A172 (cell line): ENCODE results near the gene ZBTB22. TPM values are rescaled to one million over a fixed set of nuclear protein-coding genes. Genes with fewer than 3 reads are reported as not detected.
"Not testable (repeated sequence)": the region's sequence is repeated elsewhere in the genome, so short reads cannot be mapped to it uniquely, and the experiment has no call there.

ENCODE experiments used
- DNase-seq: peaks from one replicate; pipeline ENCODE4 v3.0.0-alpha.2; 2015; ENCODE audit warnings: low spot score
- total RNA-seq: library from RNA; depleted of rRNA; stranded (reverse); fragments of >200 nt; shearing (Covaris generic); gene quantifications from 2 replicates; pipeline ENCODE4 v1.2.3, GENCODE V29; 2014; rRNA removed

ZBTB22 gene, protein sequence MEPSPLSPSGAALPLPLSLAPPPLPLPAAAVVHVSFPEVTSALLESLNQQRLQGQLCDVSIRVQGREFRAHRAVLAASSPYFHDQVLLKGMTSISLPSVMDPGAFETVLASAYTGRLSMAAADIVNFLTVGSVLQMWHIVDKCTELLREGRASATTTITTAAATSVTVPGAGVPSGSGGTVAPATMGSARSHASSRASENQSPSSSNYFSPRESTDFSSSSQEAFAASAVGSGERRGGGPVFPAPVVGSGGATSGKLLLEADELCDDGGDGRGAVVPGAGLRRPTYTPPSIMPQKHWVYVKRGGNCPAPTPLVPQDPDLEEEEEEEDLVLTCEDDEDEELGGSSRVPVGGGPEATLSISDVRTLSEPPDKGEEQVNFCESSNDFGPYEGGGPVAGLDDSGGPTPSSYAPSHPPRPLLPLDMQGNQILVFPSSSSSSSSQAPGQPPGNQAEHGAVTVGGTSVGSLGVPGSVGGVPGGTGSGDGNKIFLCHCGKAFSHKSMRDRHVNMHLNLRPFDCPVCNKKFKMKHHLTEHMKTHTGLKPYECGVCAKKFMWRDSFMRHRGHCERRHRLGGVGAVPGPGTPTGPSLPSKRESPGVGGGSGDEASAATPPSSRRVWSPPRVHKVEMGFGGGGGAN
- total RNA-seq = 7.6 and 8.8 TPM in 2 replicates

DNA sequence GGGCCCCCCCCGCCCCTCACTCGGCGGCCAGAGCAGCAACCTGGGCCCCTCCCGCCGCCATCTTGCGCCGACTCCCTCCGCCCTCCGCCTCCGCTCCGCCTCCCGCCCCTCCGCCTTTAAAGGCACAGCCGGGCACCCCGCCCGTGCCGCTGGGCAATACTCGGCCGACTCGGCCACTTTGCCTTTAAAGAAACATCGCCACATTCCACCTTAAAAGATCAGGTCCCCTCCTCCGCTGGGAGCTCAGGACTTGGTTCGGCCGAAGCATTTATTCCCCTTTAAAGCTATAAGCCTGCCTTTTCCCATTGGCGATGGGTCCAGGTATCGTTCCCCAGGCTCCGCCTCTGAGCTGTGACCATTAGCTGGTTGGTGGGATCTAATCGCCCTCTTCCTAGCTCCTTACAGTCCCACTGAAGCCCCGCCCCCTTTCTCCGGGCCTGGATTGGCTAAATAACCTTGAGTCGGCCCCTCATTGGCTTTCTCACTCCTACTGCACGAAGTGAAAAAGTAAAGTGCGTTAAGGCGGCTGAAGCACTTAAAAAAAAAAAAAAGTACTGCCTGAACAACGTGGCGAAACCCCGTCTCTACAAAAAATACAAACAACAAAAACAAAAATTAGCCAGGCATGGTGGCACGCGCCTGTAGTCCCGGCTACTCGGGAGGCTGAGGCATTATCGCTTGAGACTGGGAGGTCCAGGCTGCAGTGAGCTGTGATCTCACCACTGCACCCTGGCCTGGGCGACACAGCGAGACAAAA is at the start of gene ZBTB22:
ZBTB22 (minus strand) TSS at position 76 of the 757 bp plus-strand sequence. CDS start 828 bp downstream, outside the sequence.
- DNase-seq = peak; percentile 97

DNA sequence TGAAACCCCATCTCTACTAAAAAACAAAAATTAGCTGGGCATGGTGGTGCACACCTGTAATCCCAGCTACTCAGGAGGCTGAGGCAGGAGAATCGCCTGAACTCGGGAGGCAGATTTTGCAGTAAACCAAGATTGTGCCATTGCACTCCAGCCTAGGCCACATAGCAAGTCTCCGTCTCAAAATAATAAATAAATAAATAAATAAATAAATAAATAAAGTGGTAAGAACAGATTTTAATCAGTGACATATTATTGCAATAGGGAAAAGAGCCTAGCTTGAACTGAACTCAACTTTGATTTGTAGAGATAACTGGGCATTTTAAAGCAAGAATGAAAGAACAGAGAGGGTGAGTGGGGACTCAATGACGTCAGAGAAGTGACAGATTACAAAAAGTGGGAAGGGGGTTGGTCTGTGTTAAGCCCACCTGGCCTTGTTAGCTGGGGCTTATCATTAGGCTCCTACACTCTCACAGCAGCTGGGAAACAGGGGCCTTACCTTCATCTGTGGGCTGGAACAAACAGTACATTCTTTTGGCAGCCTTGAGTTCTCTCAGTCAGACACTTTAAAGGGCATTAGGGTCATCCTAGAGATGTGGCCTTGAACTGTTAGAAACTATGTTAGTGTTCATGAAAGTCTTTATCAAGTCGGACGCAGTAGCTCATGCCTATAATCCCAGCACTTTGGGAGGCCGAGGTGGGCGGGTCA is 49.6 kb upstream of the ZBTB22 start:
- no peak for DNase-seq

DNA sequence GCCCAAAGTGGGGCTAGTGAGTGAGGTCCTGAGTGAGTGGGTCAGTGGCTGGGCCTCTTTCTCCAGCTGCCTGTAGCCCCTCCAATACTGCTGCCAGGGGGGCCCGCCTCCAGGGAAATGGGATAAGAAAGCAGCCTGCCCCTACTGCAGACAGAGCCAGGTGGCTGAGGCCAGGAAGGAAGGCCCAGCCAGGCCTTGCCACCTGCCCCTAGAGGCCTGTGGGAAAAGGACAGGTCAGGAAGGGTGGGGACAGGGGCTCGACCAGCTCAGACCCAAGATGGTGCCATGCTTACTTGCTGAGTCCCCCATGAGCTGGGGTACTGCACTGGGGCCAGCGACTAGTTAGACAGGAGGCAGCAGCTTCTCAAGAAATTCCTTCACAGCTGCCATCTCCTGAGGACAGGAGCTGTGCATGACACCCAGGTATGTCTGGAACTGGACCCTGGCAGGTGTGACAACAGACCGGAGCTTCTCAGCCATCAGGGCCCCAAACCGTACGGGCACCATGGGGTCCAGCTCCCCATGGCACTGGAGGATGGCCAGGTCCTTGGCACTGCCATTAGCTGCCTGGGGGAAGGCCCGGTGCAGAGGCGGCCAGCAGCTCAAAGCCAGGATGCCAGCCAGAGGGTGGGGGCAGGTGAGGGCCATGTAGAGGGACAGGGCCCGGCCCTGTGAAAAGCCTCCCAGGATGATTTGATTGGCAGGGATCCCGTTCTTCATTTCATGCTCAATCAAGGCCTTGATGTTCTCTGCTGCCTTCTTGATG is 47.8 kb upstream of the ZBTB22 start:
- not testable (repeated sequence) for DNase-seq

DNA sequence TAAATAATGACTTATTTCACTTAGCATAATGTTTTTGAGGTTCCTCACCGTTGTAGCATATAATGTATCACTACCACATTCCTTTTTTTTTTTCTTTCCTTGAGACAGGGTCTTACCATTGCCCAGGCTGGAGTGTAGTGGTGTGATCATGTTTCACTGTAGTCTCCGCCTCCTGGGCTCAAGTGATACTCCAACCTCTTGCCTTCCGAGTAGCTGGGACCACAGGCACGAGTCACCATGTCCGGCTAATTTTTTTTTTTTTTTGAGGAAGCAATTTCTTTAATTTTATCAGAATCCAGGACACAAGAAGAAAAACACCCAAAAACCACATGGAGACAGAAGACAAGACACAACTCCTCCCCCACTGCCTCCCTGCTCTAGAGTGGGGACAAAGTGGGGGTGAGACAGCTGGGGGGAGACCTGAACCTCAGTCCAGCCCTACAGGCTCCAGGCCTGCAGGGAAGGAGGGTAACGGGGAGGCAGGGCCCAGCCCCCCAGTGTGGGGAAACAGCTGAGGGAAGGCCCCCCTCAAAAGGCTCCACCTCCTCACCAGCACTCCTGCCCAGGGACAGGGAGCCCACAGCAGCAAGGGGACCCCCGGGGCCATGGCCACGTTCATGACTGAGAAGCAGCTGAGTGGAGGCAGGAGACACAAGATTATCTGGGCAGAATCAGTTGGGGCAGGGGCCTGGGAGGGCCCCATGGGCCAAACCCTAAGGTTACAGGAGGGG is 47.1 kb upstream of the ZBTB22 start:
- DNase-seq = peak; percentile 19

DNA sequence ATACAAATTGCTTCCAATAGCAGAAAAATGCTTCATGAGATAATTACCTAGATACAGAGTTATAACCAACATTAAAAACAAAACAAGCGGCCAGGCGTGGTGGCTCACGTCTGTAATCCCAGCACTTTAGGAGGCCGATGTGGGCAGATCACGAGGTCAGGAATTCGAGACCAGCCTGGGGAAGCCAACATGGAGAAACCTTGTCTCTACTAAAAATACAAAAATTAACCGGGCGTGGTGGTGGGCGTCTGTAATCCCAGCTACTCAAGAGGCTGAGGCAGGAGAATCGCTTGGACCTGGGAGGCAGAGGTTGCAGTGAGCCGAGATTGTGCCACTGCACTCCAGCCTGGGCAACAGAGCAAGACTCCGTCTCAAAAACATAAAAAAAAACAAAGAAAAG is 45.9 kb upstream of the ZBTB22 start:
- not testable (repeated sequence) for DNase-seq

DNA sequence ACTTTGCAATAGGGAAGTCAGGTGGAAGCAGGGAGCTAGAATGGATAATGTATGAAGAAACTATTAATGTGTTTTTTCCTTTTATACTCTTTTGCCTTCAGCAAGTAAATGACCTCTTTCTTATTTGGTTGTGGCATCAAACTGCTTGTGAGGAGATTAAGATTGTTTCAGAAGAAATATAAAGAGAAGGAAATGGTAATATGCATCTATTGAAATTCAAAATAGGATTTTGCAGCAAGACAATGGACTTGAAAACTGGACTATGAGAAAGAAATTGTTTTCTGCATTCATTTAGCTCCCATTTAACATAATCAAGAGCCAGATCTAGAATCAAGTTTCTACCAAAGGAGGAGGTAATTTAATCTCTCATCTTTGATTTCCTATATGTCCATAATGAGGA is 41.8 kb upstream of the ZBTB22 start:
- no peak for DNase-seq

DNA sequence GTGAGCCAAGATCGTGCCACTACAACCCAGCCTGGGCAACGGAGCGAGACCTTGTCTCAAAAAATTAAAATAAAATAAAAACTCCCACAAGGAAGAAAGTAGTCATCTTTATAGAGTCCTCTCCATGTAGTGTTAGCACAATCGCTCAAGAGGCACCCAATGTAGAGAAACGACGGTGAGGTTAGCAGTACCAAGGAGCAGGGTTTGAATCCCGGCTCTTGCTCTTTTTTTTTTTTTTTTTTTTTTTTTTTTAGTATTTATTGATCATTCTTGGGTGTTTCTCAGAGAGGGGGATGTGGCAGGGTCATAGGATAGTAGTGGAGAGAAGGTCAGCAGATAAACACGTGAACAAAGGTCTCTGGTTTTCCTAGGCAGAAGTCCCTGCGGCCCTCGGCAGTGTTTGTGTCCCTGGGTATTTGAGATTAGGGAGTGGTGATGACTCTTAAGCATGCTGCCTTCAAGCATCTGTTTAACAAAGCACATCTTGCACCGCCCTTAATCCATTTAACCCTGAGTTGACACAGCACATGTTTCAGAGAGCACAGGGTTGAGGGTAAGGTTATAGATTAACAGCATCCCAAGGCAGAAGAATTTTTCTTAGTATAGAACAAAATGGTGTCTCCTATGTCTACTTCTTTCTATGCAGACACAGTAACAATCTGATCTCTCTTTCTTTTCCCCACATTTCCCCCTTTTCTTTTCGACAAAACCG is 39.8 kb upstream of the ZBTB22 start:
- DNase-seq = not testable (repeated sequence)

DNA sequence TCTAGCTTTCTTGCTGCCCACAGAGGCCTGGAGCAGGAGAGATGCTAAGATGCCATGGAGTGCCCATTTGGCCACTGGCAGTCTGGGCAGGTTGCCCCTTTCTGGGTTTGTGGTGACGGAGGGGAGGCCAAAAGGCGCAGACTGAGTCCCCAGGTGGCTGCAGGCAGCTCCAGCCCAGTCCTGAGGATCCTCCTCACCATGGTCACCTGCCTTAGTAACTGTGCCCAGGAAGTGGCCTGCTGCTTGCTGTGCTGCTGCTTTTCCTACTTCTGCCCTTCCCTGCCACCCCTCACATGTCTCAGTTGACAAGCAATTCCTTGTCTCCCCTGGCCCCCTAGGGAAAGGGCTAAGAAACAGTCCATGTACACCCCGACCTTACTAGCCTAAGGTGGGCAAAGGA is 38.8 kb upstream of the ZBTB22 start:
- no peak for DNase-seq

DNA sequence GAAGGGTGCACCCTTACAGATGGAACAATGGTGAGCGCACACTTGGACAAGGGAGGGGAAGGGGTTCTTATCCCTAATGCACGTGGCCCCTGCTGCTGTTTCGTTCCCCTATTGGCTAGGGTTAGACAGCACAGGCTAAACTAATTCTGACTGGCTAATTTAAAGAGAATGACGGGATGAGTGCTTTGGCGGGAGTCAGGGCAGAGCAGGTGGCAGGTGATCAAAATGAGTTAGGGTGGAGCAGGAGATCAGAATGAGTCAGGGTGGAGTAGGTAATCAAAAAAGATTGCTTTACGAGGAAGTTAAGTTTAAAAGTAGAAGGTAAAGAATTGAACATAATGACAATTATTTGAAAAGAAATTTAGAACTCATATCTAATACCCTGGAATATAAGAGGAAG is 38.3 kb upstream of the ZBTB22 start:
- not testable (repeated sequence) for DNase-seq

DNA sequence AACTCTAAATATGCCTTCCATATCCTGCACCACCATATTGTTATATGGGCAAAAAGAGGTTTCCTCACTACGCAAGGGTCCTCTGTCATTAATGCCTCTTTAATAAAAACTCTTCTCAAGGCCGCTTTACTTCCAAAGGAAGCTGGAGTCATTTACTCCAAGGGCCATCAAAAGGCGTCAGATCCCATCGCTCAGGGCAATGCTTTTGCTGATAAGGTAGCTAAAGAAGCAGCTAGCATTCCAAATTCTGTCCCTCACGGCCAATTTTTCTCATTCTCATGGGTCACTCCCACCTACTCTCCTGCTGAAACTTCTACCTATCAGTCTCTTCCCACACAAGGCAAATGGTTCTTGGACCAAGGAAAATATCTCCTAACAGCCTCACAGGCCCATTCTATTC is 30.3 kb upstream of the ZBTB22 start:
- no peak for DNase-seq

DNA sequence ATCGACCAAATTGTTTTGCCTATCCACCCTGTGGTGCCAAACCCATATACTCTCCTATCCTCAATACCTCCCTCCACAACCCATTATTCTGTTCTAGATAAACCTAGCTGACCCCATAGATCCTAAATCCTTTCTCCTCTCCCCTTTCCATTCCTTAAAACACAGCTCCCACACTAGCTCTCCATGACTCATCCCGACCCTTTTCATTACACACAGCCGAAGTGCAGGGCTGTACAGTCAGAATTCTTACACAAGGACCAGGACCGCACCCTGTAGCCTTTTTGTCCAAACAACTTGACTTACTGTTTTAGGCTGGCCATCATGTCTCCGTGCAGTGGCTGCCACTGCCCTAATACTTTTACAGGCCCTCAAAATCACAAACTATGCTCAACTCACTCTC is 29.4 kb upstream of the ZBTB22 start:
- not testable (repeated sequence) for DNase-seq

DNA sequence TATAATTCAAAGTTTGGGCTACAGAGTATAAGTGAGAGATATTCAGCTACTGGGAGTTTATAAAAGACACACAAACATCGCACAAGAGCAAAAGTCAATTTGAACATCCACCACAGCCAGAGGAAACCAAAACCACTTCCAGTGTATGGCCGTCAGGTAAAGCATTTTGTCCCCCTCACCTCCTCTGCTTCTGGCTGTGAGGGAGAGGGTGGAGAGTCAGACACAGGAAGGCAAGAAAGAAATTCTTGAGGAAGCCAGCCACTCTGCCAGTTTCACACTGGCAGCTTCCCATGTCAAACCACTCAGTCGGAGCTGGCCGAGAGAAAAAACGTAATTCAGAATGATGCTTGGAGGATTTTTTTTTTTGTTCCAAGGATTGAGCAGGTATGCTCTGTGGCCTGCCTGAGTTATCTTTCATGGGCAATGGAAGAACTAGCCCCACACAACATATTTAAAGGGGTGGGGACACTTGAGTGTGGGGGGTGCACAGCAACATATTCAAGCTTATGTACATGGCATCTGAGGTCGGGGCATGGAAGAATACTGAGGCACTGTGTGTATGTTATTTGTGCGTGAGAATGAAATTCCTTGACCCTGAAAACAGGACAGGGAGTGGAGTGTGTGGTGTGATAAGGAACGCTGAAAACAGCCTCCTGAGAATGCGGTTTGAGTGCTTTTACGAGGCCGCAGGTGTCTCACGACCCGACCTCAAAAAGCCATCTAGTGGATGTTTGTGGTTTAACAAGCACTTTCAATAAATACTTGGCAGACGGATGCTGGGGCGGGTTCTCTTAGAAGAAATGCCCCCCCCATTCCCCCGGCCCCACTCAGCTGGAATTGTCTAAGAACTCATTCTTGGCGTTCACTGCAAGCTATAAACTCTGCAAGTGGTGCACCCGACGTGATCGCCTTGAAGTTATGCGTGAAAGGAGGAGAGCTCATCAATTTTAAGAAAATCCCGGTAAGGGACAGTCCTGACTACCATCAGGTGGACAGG is 27.5 kb upstream of the ZBTB22 start:
- peak; percentile 87 for DNase-seq

DNA sequence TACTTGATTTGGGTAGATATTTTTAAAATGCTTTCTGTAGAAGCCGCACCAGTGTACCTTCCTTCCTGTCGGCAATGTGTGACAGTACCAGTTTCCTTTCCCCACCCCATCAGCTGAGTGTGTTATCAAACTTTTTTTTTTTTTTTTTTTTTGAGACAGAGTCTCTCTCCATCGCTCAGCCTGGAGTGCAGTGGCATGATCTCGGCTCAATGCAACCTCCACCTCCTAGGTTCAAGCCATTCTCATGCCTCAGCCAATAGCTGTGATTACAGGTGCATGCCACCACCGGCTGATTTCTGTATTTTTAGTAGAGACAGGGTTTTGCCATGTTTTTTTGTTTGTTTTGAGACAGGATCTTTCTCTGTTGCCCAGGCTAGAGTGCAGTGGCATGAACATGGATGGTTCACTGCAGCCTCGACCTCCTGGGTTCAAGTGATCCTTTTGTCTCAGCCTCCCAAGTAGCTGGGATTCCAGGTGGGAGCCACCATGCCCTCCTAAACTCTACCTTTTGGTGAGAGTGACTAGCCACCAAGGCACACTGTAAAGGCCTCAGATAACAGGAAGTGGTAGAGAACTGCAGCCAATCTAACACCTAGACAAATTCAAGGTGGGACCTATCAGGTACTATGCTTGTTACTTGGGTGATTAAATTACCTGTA is 26.5 kb upstream of the ZBTB22 start:
- DNase-seq = no peak

DNA sequence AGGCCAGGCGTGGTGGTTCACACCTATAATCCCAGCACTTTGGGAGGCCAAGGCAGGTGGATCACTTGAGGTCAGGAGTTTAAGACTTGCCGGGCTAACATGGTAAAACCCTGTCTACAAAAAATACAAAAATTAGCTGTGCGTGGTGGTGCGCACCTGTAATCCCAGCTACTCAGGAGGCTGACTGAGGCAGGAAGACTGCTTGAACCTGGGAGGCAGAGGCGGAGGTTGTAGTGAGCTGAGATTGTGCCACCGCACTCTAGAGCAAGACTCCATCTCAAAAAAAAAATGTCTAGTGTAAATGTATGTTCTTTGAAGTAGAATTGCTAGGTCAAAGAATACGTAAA is 26.0 kb upstream of the ZBTB22 start:
- not testable (repeated sequence) for DNase-seq

DNA sequence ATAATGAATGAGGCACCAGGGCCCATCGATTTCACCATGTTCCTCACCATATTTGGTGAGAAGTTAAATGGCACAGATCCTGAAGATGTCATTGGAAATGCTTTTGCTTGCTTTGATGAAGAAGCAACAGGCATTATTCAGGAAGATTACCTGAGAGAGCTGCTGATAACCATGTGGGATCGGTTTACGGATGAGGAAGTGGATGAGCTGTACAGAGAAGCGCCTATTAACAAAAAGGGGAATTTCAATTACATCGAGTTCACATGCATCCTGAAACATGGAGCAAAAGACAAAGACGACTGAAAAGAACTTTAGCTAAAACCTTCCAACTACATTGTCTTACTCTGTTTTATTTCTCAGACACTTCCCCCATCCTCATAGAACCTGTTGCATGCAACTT is 21.6 kb upstream of the ZBTB22 start:
- no peak for DNase-seq

DNA sequence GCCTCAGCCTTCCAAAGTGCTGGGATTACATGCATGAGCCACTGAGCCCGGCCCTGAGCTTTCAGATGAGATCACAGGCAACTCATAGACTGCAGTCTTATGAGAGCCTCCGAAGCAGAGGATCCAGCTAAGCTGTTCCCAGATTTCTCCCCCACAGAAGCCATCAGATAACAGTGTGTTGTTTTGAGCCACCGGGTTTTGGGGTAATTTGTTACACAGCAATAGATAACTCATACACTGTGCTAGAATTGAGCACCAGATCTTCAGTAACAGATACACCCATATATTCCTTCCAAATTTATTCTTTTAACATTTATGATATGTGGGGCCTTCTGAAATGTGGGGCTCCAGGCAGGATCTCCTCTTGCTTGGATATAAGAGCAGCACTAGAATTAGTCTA is 19.0 kb upstream of the ZBTB22 start:
- no peak for DNase-seq

DNA sequence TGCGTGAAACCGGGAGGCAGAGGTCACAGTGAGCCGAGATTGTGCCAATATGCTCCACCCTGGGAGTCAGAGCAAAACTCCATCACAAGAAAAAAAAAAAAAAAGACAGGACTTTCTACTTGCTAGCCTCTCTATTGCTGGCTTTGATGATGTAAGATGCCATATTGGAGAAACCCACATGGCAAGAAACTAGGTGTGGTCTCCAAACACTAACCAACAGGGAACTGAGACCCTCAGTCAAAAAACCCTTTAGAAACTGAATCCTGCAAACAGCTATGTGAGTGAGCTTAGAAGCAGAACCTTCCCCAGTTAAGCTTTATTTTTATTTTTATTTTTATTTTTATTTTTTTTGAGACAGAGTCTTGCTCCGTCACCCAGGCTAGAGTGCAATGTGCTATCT is 18.4 kb upstream of the ZBTB22 start:
- no peak for DNase-seq

DNA sequence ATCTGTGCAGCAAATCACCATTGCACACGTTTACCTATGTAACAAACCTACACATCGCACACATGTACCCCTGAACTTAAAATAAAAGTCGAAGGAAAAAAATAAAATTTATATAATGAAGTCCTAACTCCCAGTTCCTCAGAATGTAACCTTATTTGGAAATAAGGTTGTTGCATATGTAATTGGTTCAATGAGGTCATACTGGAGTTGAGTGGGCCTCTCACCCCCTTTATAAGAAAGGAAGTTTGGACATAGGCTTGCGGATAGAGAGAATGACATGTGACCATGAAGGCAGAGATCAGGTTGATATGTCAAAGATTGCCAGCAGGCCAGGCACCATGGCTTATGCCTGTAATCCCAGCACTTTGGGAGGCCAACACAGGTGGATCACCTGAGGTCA is 16.1 kb upstream of the ZBTB22 start:
- DNase-seq = no peak
